Naive B cell (primary cell): Measurements from ENCODE around the gene ZNF562. TPM values are rescaled to one million over a fixed set of nuclear protein-coding genes. Genes with fewer than 3 reads are reported as not detected.
"Not testable (repeated sequence)": the region's sequence is repeated elsewhere in the genome, so short reads cannot be mapped to it uniquely, and the experiment has no call there.

Experiments used
- ATAC-seq, 2 donors: fragments of 150-1000 bp; cut with Tn5 transposase; 2 replicates each; pipeline ENCODE4 v1.10.0; 2021; ENCODE audit warnings: low read depth in 2 of 2, mild to moderate bottlenecking in 2 of 2, moderate library complexity in 2 of 2
- DNase-seq: peaks from one replicate; pipeline ENCODE4 v3.0.0; 2022
- H3K27ac Mint-ChIP-seq, 6 donors: one replicate each; pipeline ENCODE4 v1.8.0; 2020 to 2022; ENCODE audit warnings: mild to moderate bottlenecking in 6 of 6, mixed read lengths in 6 of 6, moderate library complexity in 5 of 6, inconsistent platforms in 2 of 6
- H3K27me3 Mint-ChIP-seq, 3 donors: one replicate each; pipeline ENCODE4 v1.8.0; 2021 to 2022; ENCODE audit warnings: mixed read lengths in 3 of 3, mild to moderate bottlenecking in 1 of 3
- H3K36me3 Mint-ChIP-seq, 2 donors: one replicate each; pipeline ENCODE4 v1.8.0; 2020 to 2022; ENCODE audit warnings: mixed read lengths in 2 of 2, inconsistent platforms in 1 of 2, mild to moderate bottlenecking in 1 of 2
- H3K4me1 Mint-ChIP-seq, 3 donors: one replicate each; pipeline ENCODE4 v1.8.0; 2020 to 2022; ENCODE audit warnings: mixed read lengths in 3 of 3, inconsistent platforms in 1 of 3, mild to moderate bottlenecking in 1 of 3, moderate library complexity in 1 of 3
- H3K4me3 Mint-ChIP-seq, 8 donors: one replicate each; pipeline ENCODE4 v1.8.0; 2020 to 2022; ENCODE audit warnings: mild to moderate bottlenecking in 8 of 8, mixed read lengths in 8 of 8, moderate library complexity in 8 of 8, inconsistent platforms in 2 of 8
- H3K9me3 Mint-ChIP-seq, 7 donors: one replicate each; pipeline ENCODE4 v1.8.0; 2020 to 2022; ENCODE audit warnings: mixed read lengths in 7 of 7, mild to moderate bottlenecking in 5 of 7, inconsistent platforms in 2 of 7, moderate library complexity in 1 of 7
- polyA plus RNA-seq, 6 donors: library from polyadenylated mRNA; unstranded; fragments of 300-500 nt; fragmentation: Illumina TruSeq; gene quantifications; one replicate each; pipeline ENCODE4 v1.2.3, GENCODE V29; 2021; ENCODE audit warnings: low read depth in 6 of 6

Gene ZNF562
- 1 to 10 TPM in 5 of 6 donors, under 1 TPM in 1; 0.29 to 8.5 (median 6.0) TPM for polyA plus RNA-seq

- peak; percentile 78 for DNase-seq
- Mint-ChIP-seq H3K4me3 (peak within 1 kb of the TSS; percentile 89 to 100 (median 99)), H3K9me3 (peaks cover 7 to 36% (median 20%) of the 10 kb centered on the region in 7 donors), H3K4me1 (peaks cover 18 to 37% (median 23%) of the 10 kb centered on the region in 3 donors), H3K27me3 (no peaks in the 10 kb centered on the region), H3K36me3 (peaks cover 17 to 32% of the 10 kb centered on the region in 2 donors), H3K27ac (peak within 1 kb of the TSS; percentile 96 to 100 (median 99))
- peak; percentile 90 to 93 for ATAC-seq
Observed at GRCh38 chr19:9674663-9675357, at the start of gene ZNF562. Gene ZNF562 (minus strand): TSS chr19:9675100. CDS start chr19:9660744, 14,356 bp downstream.

GRCh38 chr19:9724157-9724556, 49.3 kb upstream of the ZNF562 start:
- no peak for DNase-seq
- no peak for ATAC-seq
- Mint-ChIP-seq H3K9me3 (peaks cover 3 to 49% (median 30%) of the 10 kb centered on the region in 7 donors), H3K27ac (no peak overlapping the region), H3K4me1 (peaks cover 11 to 21% (median 14%) of the 10 kb centered on the region in 3 donors), H3K27me3 (peaks cover 0 to 13% (median 0%) of the 10 kb centered on the region in 3 donors), H3K4me3 (peak overlapping the region in 1 of 8 donors; percentile 22), H3K36me3 (peaks cover 11 to 13% of the 10 kb centered on the region in 2 donors)

GRCh38 chr19:9721861-9722260, 47.0 kb upstream of the ZNF562 start:
- H3K27ac Mint-ChIP-seq = peak overlapping the region; percentile 70 to 92 (median 88)
- H3K27me3 Mint-ChIP-seq = peaks cover 0 to 15% (median 9%) of the 10 kb centered on the region in 3 donors
- DNase-seq (no peak), ATAC-seq (peak; percentile 55 to 79)
- H3K9me3 Mint-ChIP-seq = peaks cover 3 to 49% (median 30%) of the 10 kb centered on the region in 7 donors
- peaks cover 11 to 24% (median 14%) of the 10 kb centered on the region in 3 donors for H3K4me1 Mint-ChIP-seq
- H3K36me3 Mint-ChIP-seq = peaks cover 11 to 13% of the 10 kb centered on the region in 2 donors
- peak overlapping the region; percentile 34 to 86 (median 82) for H3K4me3 Mint-ChIP-seq

GRCh38 chr19:9720541-9720940, 45.6 kb upstream of the ZNF562 start:
- DNase-seq (no peak), ATAC-seq (no peak)
- H3K9me3 Mint-ChIP-seq = peaks cover 3 to 42% (median 28%) of the 10 kb centered on the region in 7 donors
- H3K4me3 Mint-ChIP-seq = peak overlapping the region in 1 of 8 donors; percentile 42
- peak overlapping the region in 1 of 6 donors; percentile 74 for H3K27ac Mint-ChIP-seq
- H3K36me3 Mint-ChIP-seq = peaks cover 11 to 13% of the 10 kb centered on the region in 2 donors
- H3K4me1 Mint-ChIP-seq = peaks cover 11 to 24% (median 14%) of the 10 kb centered on the region in 3 donors
- peaks cover 0 to 15% (median 9%) of the 10 kb centered on the region in 3 donors for H3K27me3 Mint-ChIP-seq

GRCh38 chr19:9711815-9712214, 36.9 kb upstream of the ZNF562 start:
- no peak overlapping the region for H3K27ac Mint-ChIP-seq
- H3K4me3 Mint-ChIP-seq = no peak overlapping the region
- peaks cover 20 to 21% of the 10 kb centered on the region in 2 donors for H3K36me3 Mint-ChIP-seq
- peaks cover 4 to 62% (median 44%) of the 10 kb centered on the region in 7 donors for H3K9me3 Mint-ChIP-seq
- peaks cover 0 to 1% (median 0%) of the 10 kb centered on the region in 3 donors for H3K27me3 Mint-ChIP-seq
- peaks cover 12 to 27% (median 22%) of the 10 kb centered on the region in 3 donors for H3K4me1 Mint-ChIP-seq
- ATAC-seq (no peak), DNase-seq (no peak)

GRCh38 chr19:9709305-9709704, 34.4 kb upstream of the ZNF562 start:
- ATAC-seq = peak; percentile 30 to 70
- Mint-ChIP-seq H3K9me3 (peaks cover 4 to 56% (median 44%) of the 10 kb centered on the region in 7 donors), H3K27me3 (no peaks in the 10 kb centered on the region), H3K36me3 (peaks cover 20 to 21% of the 10 kb centered on the region in 2 donors), H3K4me3 (peak overlapping the region in 7 of 8 donors; percentile 53 to 75 (median 63)), H3K4me1 (peaks cover 12 to 27% (median 22%) of the 10 kb centered on the region in 3 donors), H3K27ac (peak overlapping the region; percentile 36 to 95 (median 76))
- no peak for DNase-seq

GRCh38 chr19:9705836-9706235, 30.9 kb upstream of the ZNF562 start:
- Mint-ChIP-seq H3K27me3 (peaks cover 0 to 12% (median 11%) of the 10 kb centered on the region in 3 donors), H3K9me3 (peaks cover 0 to 26% (median 19%) of the 10 kb centered on the region in 7 donors), H3K4me1 (peaks cover 12 to 33% (median 22%) of the 10 kb centered on the region in 3 donors), H3K27ac (no peak overlapping the region), H3K36me3 (peaks cover 4 to 11% of the 10 kb centered on the region in 2 donors), H3K4me3 (no peak overlapping the region)
- DNase-seq (no peak), ATAC-seq (no peak)

- Mint-ChIP-seq H3K36me3 (peaks cover 7 to 8% of the 10 kb centered on the region in 2 donors), H3K27me3 (peaks cover 6 to 17% (median 12%) of the 10 kb centered on the region in 3 donors), H3K4me1 (peaks cover 0 to 6% (median 0%) of the 10 kb centered on the region in 3 donors), H3K9me3 (peaks cover 3 to 23% (median 19%) of the 10 kb centered on the region in 7 donors), H3K4me3 (no peak overlapping the region), H3K27ac (no peak overlapping the region)
- ATAC-seq (no peak), DNase-seq (no peak)
Observed at GRCh38 chr19:9702186-9702585, 27.3 kb upstream of the ZNF562 start.

GRCh38 chr19:9700229-9700981, 25.5 kb upstream of the ZNF562 start:
- ATAC-seq = no peak
- Mint-ChIP-seq H3K4me3 (peak overlapping the region in 1 of 8 donors; percentile 20), H3K27ac (no peak overlapping the region), H3K9me3 (peaks cover 3 to 28% (median 20%) of the 10 kb centered on the region in 7 donors), H3K27me3 (peaks cover 6 to 20% (median 12%) of the 10 kb centered on the region in 3 donors), H3K36me3 (peaks cover 7 to 8% of the 10 kb centered on the region in 2 donors), H3K4me1 (peaks cover 0 to 6% (median 0%) of the 10 kb centered on the region in 3 donors)
- DNase-seq = no peak

- peaks cover 2 to 31% (median 14%) of the 10 kb centered on the region in 7 donors for H3K9me3 Mint-ChIP-seq
- H3K4me1 Mint-ChIP-seq, ATAC-seq, H3K27ac Mint-ChIP-seq, DNase-seq, H3K4me3 Mint-ChIP-seq: not testable (repeated sequence)
- peaks cover 7 to 14% of the 10 kb centered on the region in 2 donors for H3K36me3 Mint-ChIP-seq
- peaks cover 8 to 28% (median 24%) of the 10 kb centered on the region in 3 donors for H3K27me3 Mint-ChIP-seq
Observed at GRCh38 chr19:9690301-9690700, 15.4 kb upstream of the ZNF562 start.

GRCh38 chr19:9679996-9680395, 5.1 kb upstream of the ZNF562 start:
- H3K27ac Mint-ChIP-seq, H3K36me3 Mint-ChIP-seq, DNase-seq, H3K4me1 Mint-ChIP-seq, H3K4me3 Mint-ChIP-seq, ATAC-seq, H3K9me3 Mint-ChIP-seq: not testable (repeated sequence)
- H3K27me3 Mint-ChIP-seq = peaks cover under 1 to 21% (median 4%) of the 10 kb centered on the region in 3 donors

GRCh38 chr19:9675358-9675901, 530 bp upstream of the ZNF562 start:
- H3K9me3 Mint-ChIP-seq = peaks cover 7 to 33% (median 18%) of the 10 kb centered on the region in 7 donors
- peaks cover 18 to 31% (median 22%) of the 10 kb centered on the region in 3 donors for H3K4me1 Mint-ChIP-seq
- peak overlapping the region; percentile 96 to 100 (median 99) for H3K27ac Mint-ChIP-seq
- H3K4me3 Mint-ChIP-seq = peak overlapping the region; percentile 89 to 100 (median 99)
- DNase-seq, H3K27me3 Mint-ChIP-seq, ATAC-seq: not testable (repeated sequence)
- H3K36me3 Mint-ChIP-seq = peaks cover 13 to 28% of the 10 kb centered on the region in 2 donors
